ENCODE data around the gene ATF6. TPM values are rescaled to one million over a fixed set of nuclear protein-coding genes. Genes with fewer than 3 reads are reported as not detected.

Gene ATF6
- total and polyA plus RNA-seq, 2 donors (not counting 1 experiment from before 2014, with no cell fraction given): 25.3 to 27.4 TPM

GRCh38 chr1:161921491-161921890 is 155.4 kb downstream of the ATF6 start:
- Histone ChIP-seq H3K79me2 (ENCODE audit: control insufficient read depth, insufficient read depth, low read length) (no peaks in the 10 kb centered on the region), H3K9me3 (ENCODE audit: control insufficient read depth, insufficient read depth, low read depth, low read length) (no peaks in the 10 kb centered on the region), H3K27ac (ENCODE audit: insufficient read depth, low read length) (no peak overlapping the region), H3K9ac (ENCODE audit: insufficient read depth, low read length) (no peak overlapping the region), H3K4me2 (ENCODE audit: extremely low read depth, insufficient read depth, low read length) (no peak overlapping the region), H3K36me3 (ENCODE audit: control insufficient read depth, insufficient read depth, low read length) (no peaks in the 10 kb centered on the region), H3K27me3 (ENCODE audit: control insufficient read depth, insufficient read depth, low read length) (no peaks in the 10 kb centered on the region), H3K4me1 (ENCODE audit: control insufficient read depth, extremely low read depth, insufficient read depth, low read length) (peaks cover 5% of the 10 kb centered on the region), H4K20me1 (ENCODE audit: control insufficient read depth, extremely low read depth, insufficient read depth, low read length) (no peaks in the 10 kb centered on the region), H2AFZ (ENCODE audit: low read length) (no peak overlapping the region), H3K4me3 (replicated peaks in 1 of 4; ENCODE audit: control extremely low read depth in 1 of 4, insufficient read depth in 1 of 4, low read depth in 3 of 4, low read length in 4 of 4) (no peak overlapping the region)
- no peak for DNase-seq (ENCODE audit: low read depth in 2 of 2)
- TF ChIP-seq EZH2 (IDR thresholded peaks at IDR 0.05; ENCODE audit: low read length, missing control alignments) (no peak), CTCF (conservative IDR thresholded peaks at IDR 0.05 in 1 of 2, IDR thresholded peaks at IDR 0.05 in 1 of 2; ENCODE audit: low read depth in 1 of 2, low read length in 2 of 2) (no peak)

- Histone ChIP-seq H3K36me3 (ENCODE audit: control insufficient read depth, insufficient read depth, low read length) (no peaks in the 10 kb centered on the region), H3K79me2 (ENCODE audit: control insufficient read depth, insufficient read depth, low read length) (no peaks in the 10 kb centered on the region), H3K9ac (ENCODE audit: insufficient read depth, low read length) (no peak overlapping the region), H3K4me1 (ENCODE audit: control insufficient read depth, extremely low read depth, insufficient read depth, low read length) (peaks cover 5% of the 10 kb centered on the region), H3K27me3 (ENCODE audit: control insufficient read depth, insufficient read depth, low read length) (no peaks in the 10 kb centered on the region), H3K4me2 (ENCODE audit: extremely low read depth, insufficient read depth, low read length) (no peak overlapping the region), H3K9me3 (ENCODE audit: control insufficient read depth, insufficient read depth, low read depth, low read length) (no peaks in the 10 kb centered on the region), H3K4me3 (replicated peaks in 1 of 4; ENCODE audit: control extremely low read depth in 1 of 4, insufficient read depth in 1 of 4, low read depth in 3 of 4, low read length in 4 of 4) (no peak overlapping the region), H2AFZ (ENCODE audit: low read length) (no peak overlapping the region), H4K20me1 (ENCODE audit: control insufficient read depth, extremely low read depth, insufficient read depth, low read length) (no peaks in the 10 kb centered on the region), H3K27ac (ENCODE audit: insufficient read depth, low read length) (no peak overlapping the region)
- DNase-seq (ENCODE audit: low read depth in 2 of 2): peak; percentile 61 to 78
- no peak for TF ChIP-seq EZH2 (IDR thresholded peaks at IDR 0.05; ENCODE audit: low read length, missing control alignments)
- no peak for TF ChIP-seq CTCF (conservative IDR thresholded peaks at IDR 0.05 in 1 of 2, IDR thresholded peaks at IDR 0.05 in 1 of 2; ENCODE audit: low read depth in 1 of 2, low read length in 2 of 2)
Measured at GRCh38 chr1:161921990-161922389, 155.9 kb downstream of the ATF6 start.

GRCh38 chr1:161928056-161928455 is 161.9 kb downstream of the ATF6 start:
- no peaks in the 10 kb centered on the region for H3K36me3 ChIP-seq (ENCODE audit: control insufficient read depth, insufficient read depth, low read length)
- no peaks in the 10 kb centered on the region for H3K27me3 ChIP-seq (ENCODE audit: control insufficient read depth, insufficient read depth, low read length)
- no peak overlapping the region for H3K4me2 ChIP-seq (ENCODE audit: extremely low read depth, insufficient read depth, low read length)
- H3K79me2 ChIP-seq (ENCODE audit: control insufficient read depth, insufficient read depth, low read length): no peaks in the 10 kb centered on the region
- no peak for TF ChIP-seq EZH2 (IDR thresholded peaks at IDR 0.05; ENCODE audit: low read length, missing control alignments)
- no peak for TF ChIP-seq CTCF (conservative IDR thresholded peaks at IDR 0.05 in 1 of 2, IDR thresholded peaks at IDR 0.05 in 1 of 2; ENCODE audit: low read depth in 1 of 2, low read length in 2 of 2)
- no peak overlapping the region for H3K9ac ChIP-seq (ENCODE audit: insufficient read depth, low read length)
- H3K4me3 ChIP-seq (replicated peaks in 1 of 4; ENCODE audit: control extremely low read depth in 1 of 4, insufficient read depth in 1 of 4, low read depth in 3 of 4, low read length in 4 of 4): no peak overlapping the region
- no peaks in the 10 kb centered on the region for H4K20me1 ChIP-seq (ENCODE audit: control insufficient read depth, extremely low read depth, insufficient read depth, low read length)
- H3K9me3 ChIP-seq (ENCODE audit: control insufficient read depth, insufficient read depth, low read depth, low read length): no peaks in the 10 kb centered on the region
- no peak overlapping the region for H3K27ac ChIP-seq (ENCODE audit: insufficient read depth, low read length)
- DNase-seq (ENCODE audit: low read depth in 2 of 2): peak in 1 of 2 donors; percentile 36
- peaks cover 3% of the 10 kb centered on the region for H3K4me1 ChIP-seq (ENCODE audit: control insufficient read depth, extremely low read depth, insufficient read depth, low read length)
- no peak overlapping the region for H2AFZ ChIP-seq (ENCODE audit: low read length)

Data from fibroblast of lung (primary cell).